NCI-H1694 treated with DMSO at 0.1 percent for 48 hours (cell line): ENCODE results near the gene FRYL.
"Not testable (repeated sequence)": the region's sequence is repeated elsewhere in the genome, so short reads cannot be mapped to it uniquely, and the experiment has no call there.

ENCODE experiments used
- DNase-seq: peaks from one replicate; lab custom pipeline; 2025; lab: John Stamatoyannopoulos, UW

Gene FRYL

GRCh38 chr4:48490012-48490679 is 289.9 kb downstream of the FRYL start, which contains the start of gene ZAR1:
Gene ZAR1 (plus strand): TSS chr4:48490252. CDS start chr4:48490292, 40 bp downstream.
- DNase-seq: no peak

- no peak for DNase-seq
Observed at GRCh38 chr4:48489683-48490011, 290.4 kb downstream of the FRYL start.

GRCh38 chr4:48484494-48485168 is 295.4 kb downstream of the FRYL start:
- no peak for DNase-seq

- no peak for DNase-seq
Observed at GRCh38 chr4:48483777-48484493, 296.1 kb downstream of the FRYL start.

- no peak for DNase-seq
Observed at GRCh38 chr4:48483006-48483776, 296.9 kb downstream of the FRYL start, which contains the start of gene SLC10A4. Gene SLC10A4 (plus strand): TSS chr4:48483343. CDS start chr4:48483562, 219 bp downstream.

GRCh38 chr4:48481581-48481980 is 298.5 kb downstream of the FRYL start:
- DNase-seq: no peak

GRCh38 chr4:48478273-48478672 is 301.8 kb downstream of the FRYL start:
- no peak for DNase-seq

GRCh38 chr4:48475770-48476169 is 304.3 kb downstream of the FRYL start:
- no peak for DNase-seq

GRCh38 chr4:48472794-48473193 is 307.3 kb downstream of the FRYL start:
- DNase-seq: no peak

GRCh38 chr4:48470570-48470969 is 309.5 kb downstream of the FRYL start:
- DNase-seq: no peak

- no peak for DNase-seq
Observed at GRCh38 chr4:48470137-48470536, 309.9 kb downstream of the FRYL start.

GRCh38 chr4:48467891-48468290 is 312.2 kb downstream of the FRYL start:
- no peak for DNase-seq

GRCh38 chr4:48467442-48467841 is 312.6 kb downstream of the FRYL start:
- no peak for DNase-seq

GRCh38 chr4:48462363-48462762 is 317.7 kb downstream of the FRYL start:
- DNase-seq: no peak

- no peak for DNase-seq
Observed at GRCh38 chr4:48461000-48461399, 319.1 kb downstream of the FRYL start.

GRCh38 chr4:48454591-48454990 is 325.5 kb downstream of the FRYL start:
- DNase-seq: no peak

- DNase-seq: not testable (repeated sequence)
Observed at GRCh38 chr4:48451656-48452055, 328.4 kb downstream of the FRYL start.

GRCh38 chr4:48450740-48451139 is 329.3 kb downstream of the FRYL start:
- no peak for DNase-seq

- no peak for DNase-seq
Observed at GRCh38 chr4:48449151-48449550, 330.9 kb downstream of the FRYL start.
